ENCODE data around the gene JARID2.
"Not testable (repeated sequence)": the region's sequence is repeated elsewhere in the genome, so short reads cannot be mapped to it uniquely, and the experiment has no call there.

JARID2 gene

GRCh38 chr6:15538106-15538505, 292.2 kb downstream of the JARID2 start:
- in situ Hi-C loops (cut with MboI; ENCODE audit: low pct_unique_long_range_greater_than_20kb, low sequenced_read_pairs, unreplicated experiment) = no loop called here
- TF ChIP-seq CTCF (IDR thresholded peaks at IDR 0.05; ENCODE audit: extremely low read depth, insufficient read depth, missing control alignments) = no peak
- no peak for DNase-seq (ENCODE audit: low spot score)

DNA sequence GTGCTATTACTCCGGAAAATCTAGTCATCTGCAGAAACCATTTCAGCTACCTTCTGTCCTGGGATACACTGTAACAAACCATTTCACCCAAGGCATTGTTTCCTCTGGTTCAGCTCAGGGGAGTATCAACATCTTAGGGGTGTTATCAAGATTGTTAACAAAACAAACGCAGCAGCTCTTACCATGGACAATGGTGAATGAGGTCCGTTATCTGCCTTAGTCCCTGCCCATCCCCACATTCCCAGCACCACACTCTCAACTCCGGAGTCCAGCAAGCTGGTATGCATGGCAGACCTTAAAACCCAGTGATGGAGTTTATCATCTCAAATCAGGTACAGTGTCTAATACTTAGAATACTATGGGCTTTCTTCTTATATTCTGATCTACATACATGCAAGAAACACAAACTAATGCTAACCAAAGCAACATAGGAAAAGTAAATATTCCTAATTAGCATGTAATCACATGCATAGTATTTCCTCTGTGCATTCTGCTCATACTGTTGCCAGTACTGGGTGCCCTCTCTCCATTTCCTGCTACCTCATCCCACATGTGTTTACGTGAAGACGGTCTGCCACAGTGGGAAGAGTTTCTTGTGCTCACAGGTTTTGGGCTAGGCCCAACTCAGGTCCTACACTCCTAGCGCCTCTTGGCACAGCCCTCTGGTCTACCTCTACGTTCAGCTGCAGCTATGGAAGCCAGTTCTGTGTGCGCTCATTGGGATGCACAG, 293.1 kb downstream of the JARID2 start:
- no peak for DNase-seq (ENCODE audit: low spot score)
- TF ChIP-seq CTCF (IDR thresholded peaks at IDR 0.05; ENCODE audit: extremely low read depth, insufficient read depth, missing control alignments) = no peak
- in situ Hi-C loops (cut with MboI; ENCODE audit: low pct_unique_long_range_greater_than_20kb, low sequenced_read_pairs, unreplicated experiment) = no loop called here

GRCh38 chr6:15539722-15540270, 293.9 kb downstream of the JARID2 start:
- no peak for DNase-seq (ENCODE audit: low spot score)
- in situ Hi-C loops (cut with MboI; ENCODE audit: low pct_unique_long_range_greater_than_20kb, low sequenced_read_pairs, unreplicated experiment) = no loop called here
- TF ChIP-seq CTCF (IDR thresholded peaks at IDR 0.05; ENCODE audit: extremely low read depth, insufficient read depth, missing control alignments) = no peak

- DNase-seq (ENCODE audit: low spot score); in situ Hi-C loops (cut with MboI; ENCODE audit: low pct_unique_long_range_greater_than_20kb, low sequenced_read_pairs, unreplicated experiment): not testable (repeated sequence)
Observed at GRCh38 chr6:15543332-15543917, 297.6 kb downstream of the JARID2 start.

DNA sequence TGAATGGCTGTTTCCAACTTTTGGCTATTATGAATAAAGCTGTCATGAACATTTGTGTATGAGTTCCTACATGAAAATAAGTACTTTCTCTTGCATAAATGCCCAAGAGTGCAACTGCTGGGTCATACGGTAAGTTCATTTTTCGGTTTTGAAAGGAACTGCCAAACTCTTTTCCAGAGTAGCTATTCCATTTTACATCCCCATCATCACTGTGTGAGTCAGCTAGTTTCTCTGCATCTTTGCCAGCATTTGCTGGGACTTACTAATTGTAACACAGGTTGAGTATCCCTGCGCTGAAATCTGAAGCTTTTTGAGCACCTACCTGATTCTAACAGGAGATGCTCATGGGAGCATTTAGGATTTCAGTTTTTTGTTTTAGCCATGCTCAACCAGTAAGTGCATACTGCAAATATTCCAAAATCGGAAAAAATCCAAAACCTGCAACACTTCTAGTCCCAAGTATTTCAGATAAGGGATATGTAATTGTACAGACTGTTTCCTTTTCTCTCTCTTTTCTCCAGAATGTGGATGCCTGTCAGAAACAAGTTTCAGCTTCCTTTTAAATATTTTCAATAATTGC, 298.5 kb downstream of the JARID2 start:
- in situ Hi-C loops (cut with MboI; ENCODE audit: low pct_unique_long_range_greater_than_20kb, low sequenced_read_pairs, unreplicated experiment) = no loop called here
- DNase-seq (ENCODE audit: low spot score) = no peak
- TF ChIP-seq CTCF (IDR thresholded peaks at IDR 0.05; ENCODE audit: extremely low read depth, insufficient read depth, missing control alignments) = no peak

- in situ Hi-C loops (cut with MboI; ENCODE audit: low pct_unique_long_range_greater_than_20kb, low sequenced_read_pairs, unreplicated experiment) = no loop called here
- no peak for DNase-seq (ENCODE audit: low spot score)
- no peak for TF ChIP-seq CTCF (IDR thresholded peaks at IDR 0.05; ENCODE audit: extremely low read depth, insufficient read depth, missing control alignments)
Observed at GRCh38 chr6:15546591-15546990, 300.7 kb downstream of the JARID2 start.

GRCh38 chr6:15547400-15547799, 301.5 kb downstream of the JARID2 start:
- no peak for TF ChIP-seq CTCF (IDR thresholded peaks at IDR 0.05; ENCODE audit: extremely low read depth, insufficient read depth, missing control alignments)
- in situ Hi-C loops (cut with MboI; ENCODE audit: low pct_unique_long_range_greater_than_20kb, low sequenced_read_pairs, unreplicated experiment) = no loop called here
- DNase-seq (ENCODE audit: low spot score) = no peak
